ENCODE measurements around the gene ZNF624.

ZNF624 gene

DNA sequence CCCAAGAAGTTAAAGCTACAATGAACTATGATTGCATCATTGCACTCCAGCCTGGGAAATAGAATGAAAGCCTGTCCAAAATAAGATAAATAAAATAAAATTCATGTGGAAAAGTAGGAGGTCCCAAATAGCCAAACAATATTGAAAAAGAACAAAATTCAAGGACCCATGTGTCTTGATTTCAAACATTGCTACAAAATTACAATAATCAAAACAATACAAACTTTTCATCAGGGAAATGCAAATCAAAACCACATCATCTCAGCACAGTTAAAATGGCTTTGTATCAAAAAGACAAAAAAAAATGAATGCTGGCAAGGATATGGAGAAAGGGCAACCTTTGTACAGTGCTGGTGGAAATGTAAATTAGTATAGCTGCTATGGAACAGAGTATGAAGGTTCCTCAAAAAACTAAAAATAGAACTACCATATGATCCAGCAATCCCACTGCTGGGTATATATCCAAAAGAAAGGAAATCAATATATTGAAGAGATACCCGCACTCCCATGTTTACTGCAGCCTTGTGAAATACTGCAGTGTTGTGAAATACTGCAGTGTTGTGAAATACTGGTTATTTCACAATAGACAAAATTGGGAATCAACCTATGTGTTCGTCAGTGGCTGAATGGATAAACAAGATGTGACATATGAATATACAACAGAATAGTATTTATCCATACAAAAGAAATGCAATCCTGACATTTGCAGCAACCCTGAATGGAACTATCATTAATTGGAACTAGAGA, 60.1 kb downstream of the ZNF624 start:
- FAIRE-seq: no peak

DNA sequence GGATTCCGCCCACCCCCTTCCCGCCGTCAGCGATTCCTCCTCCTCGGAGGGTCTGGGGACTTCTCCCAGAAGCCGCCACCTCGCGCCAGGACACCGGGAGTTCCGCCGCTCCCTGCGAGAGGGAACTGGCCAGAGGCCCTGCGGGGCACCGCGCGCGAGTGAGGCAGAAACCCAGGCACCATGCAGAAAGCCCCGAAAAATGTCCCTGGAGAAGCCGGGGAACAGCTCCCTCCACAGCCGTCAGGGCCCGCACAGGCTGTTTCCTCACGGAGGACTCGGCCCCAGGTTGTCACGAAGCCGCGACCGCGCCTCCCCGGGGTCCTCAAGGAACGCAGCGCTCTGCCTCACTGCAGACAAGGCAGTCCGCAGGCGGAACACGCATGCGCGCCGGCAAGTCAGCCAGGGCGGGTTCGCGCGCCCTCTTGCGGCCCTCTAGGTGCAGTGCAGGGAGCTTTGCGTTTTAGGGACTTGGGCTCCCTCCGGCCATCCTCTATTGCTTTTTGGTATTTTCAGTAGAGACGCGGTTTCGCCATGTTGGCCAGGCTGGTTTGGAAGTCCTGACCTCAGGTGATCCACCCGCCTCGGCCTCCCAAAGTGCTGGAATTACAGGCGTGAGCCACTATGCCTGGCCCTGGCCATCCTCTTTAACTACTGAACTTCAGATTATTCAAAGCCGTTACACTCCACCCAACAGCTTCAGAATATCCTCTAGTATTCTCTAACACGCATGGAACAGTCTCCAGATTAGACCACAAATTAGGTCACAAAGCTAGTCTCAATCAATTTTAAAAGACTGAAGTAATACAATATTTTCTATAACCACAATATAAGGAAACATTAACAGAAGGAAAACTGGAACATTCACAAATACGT, 64.3 kb downstream of the ZNF624 start:
- peak; percentile 79 for FAIRE-seq

DNA sequence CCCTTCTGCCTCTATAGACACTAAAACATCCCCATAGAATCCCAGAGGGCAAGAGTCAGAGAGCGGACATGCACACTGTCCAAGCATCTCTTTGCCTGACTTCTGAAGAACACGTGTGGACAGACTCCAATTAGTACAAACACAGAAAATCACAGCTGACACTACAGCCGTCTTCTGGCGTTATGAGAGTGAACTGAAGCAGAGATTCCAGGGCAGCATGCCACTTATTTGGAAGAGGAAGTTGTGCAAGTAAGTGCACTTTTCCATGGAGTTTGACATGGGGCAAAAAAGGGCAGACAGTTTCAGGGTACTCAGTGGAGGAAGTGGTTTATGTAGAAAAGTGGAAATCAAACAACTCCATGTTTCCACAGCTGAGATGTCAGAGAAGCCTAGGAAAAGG, 67.9 kb downstream of the ZNF624 start:
- no peak for FAIRE-seq

DNA sequence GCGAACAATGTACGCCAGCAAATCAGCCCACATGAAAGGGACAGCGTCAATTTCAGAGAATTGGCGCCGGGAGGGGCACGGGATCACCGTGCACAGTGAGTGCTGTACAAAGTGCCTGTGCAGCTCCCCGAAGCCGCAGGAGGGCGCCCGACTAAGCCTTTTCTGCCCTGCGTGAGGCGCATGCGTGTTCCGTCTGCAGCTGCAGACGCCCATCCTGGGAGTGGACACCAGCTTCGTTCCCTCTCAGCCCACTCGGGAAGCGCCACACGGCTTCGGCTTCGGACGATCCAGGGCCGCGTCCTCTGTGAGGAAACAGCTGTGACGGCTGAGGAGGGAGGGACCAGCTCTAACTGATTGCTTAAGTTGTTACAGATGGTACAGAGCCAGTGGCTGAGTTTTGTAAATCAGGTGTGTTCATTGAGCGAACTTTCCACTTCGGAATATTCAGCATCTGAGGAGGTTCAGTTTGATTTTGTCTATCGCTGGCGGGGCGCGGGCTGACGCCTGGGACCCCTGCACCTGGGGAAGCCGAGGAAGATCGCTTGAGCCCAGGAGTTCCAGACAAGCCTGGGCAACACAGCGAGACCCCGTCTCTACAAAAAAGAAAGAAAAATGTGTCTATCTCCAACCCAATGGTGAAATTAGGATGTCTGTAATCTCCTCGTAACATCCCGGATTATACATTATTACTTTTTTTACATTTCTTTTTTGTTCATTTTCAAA, 69.2 kb downstream of the ZNF624 start:
- no peak for FAIRE-seq

DNA sequence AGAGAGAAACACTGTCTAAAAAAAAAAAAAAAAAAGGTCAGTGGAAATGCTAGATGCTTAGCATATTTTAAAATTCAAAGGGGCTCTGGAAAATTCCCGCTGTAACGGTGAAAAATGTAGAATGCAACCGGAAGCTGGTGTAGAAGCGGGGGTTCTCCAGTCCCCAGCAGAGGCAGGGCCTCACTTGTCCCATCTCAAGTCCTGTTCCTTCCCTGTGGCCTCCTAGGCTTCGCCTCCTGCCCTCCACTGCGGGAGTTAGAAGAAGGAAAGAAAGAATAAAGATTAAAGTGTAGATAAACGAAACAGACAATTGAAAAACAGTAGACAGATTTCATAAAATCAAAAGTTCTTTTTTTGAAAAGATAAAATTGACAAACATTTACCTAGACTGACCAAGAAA, 69.9 kb downstream of the ZNF624 start:
- FAIRE-seq: no peak

DNA sequence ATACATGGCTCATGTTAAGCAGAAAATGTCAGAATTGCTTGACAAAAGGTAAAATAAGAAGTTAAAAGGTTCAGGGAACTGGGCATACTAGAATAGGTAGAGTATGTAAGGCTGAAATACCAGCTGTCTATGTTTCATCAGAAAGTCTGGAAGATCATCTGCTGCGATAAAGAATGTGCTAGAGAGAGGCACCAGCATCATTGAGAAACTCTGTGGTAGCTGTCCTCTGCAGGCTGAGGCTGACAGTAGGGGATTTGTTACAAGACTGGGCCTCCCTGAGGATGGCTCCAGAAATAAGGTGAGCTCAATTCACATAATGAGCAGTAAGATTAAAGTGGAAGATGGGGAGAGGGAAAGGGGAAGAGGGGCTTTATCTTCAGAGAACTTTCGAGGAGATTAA, 80.2 kb downstream of the ZNF624 start:
- FAIRE-seq: no peak

Measured in endometrium (tissue), 2 donors.